H1 (cell line): Measurements from ENCODE around the gene RIPOR3. TPM values are rescaled to one million over a fixed set of nuclear protein-coding genes. Genes with fewer than 3 reads are reported as not detected.

Experiments
- CTCF ChIA-PET: fragments of 300-600 bp; sonication (Branson Sonifier 250); formaldehyde crosslinking; loops from one replicate; lab custom pipeline; 2021; ENCODE audit not compliant: partially characterized antibody; lab: Charles Lee
- POLR2A ChIA-PET: fragments of 300-600 bp; sonication (Branson Sonifier 250); formaldehyde crosslinking; loops from one replicate; lab custom pipeline; 2021; ENCODE audit warnings: inconsistent platforms; ENCODE audit not compliant: partially characterized antibody; lab: Charles Lee
- DNase-seq, 2 experiments: peaks; one replicate each; pipeline versions ENCODE4 v3.0.0 to v3.0.0-alpha.2; 2010 to 2022; ENCODE audit warnings: low spot score in 2 of 2, low read depth in 1 of 2, mixed read lengths in 1 of 2
- FAIRE-seq: peaks from 2 replicates; lab custom pipeline; 2011; peaks lifted over from hg19 to GRCh38; lab: Jason Lieb, UNC
- H2AFZ ChIP-seq: 2 replicates; pipeline ENCODE4 v1.8.1; 2012; ENCODE audit warnings: low read length, inconsistent platforms
- H2AK5ac ChIP-seq: 2 replicates; pipeline ENCODE4 v1.6.1; 2013; ENCODE audit warnings: low read depth, low read length
- H2BK120ac ChIP-seq: replicated peaks from 2 replicates; pipeline ENCODE3; 2013; ENCODE audit warnings: low read depth, low read length, inconsistent platforms
- H2BK12ac ChIP-seq: 2 replicates; pipeline ENCODE4 v1.6.1; 2013; ENCODE audit warnings: low read depth, low read length
- H2BK15ac ChIP-seq: 2 replicates; pipeline ENCODE4 v1.6.1; 2013; ENCODE audit warnings: low read length
- H2BK20ac ChIP-seq: 2 replicates; pipeline ENCODE4 v1.6.1; 2013; ENCODE audit warnings: low read length
- H2BK5ac ChIP-seq: 2 replicates; pipeline ENCODE4 v1.6.1; 2013; ENCODE audit warnings: low read depth, low read length
- H3K14ac ChIP-seq: 2 replicates; pipeline ENCODE4 v1.6.1; 2013; ENCODE audit warnings: inconsistent platforms; ENCODE audit not compliant: insufficient read length
- H3K18ac ChIP-seq: 2 replicates; pipeline ENCODE4 v1.6.1; 2013; ENCODE audit warnings: low read length; ENCODE audit errors: extremely low read depth
- H3K23ac ChIP-seq: 2 replicates; pipeline ENCODE4 v1.6.1; 2013; ENCODE audit warnings: inconsistent platforms; ENCODE audit not compliant: insufficient read length
- H3K23me2 ChIP-seq: 2 replicates; pipeline ENCODE4 v1.6.1; 2013; ENCODE audit warnings: low read depth, low read length
- H3K27ac ChIP-seq: 2 replicates; pipeline ENCODE4 v1.6.1; 2011; ENCODE audit warnings: low read depth, low read length, inconsistent platforms
- H3K27me3 ChIP-seq, 4 experiments: replicated peaks in 1 of 4; 1 replicate in 1 of 4; 2 replicates in 3 of 4; pipeline versions ENCODE4 v1.6.1 to v1.8.1; 2011 to 2013; ENCODE audit warnings: low read length in 3 of 4, mild to moderate bottlenecking in 3 of 4, inconsistent platforms in 2 of 4, mixed read lengths in 2 of 4, moderate library complexity in 1 of 4; ENCODE audit not compliant: control insufficient read depth in 3 of 4, insufficient read depth in 3 of 4; ENCODE audit errors: extremely low read depth in 1 of 4
- H3K36me3 ChIP-seq, 4 experiments: 2 replicates each; pipeline versions ENCODE4 v1.6.1 to v1.8.1; 2011 to 2013; ENCODE audit warnings: mild to moderate bottlenecking in 4 of 4, low read length in 3 of 4, moderate library complexity in 2 of 4, control low read depth in 1 of 4, inconsistent platforms in 1 of 4; ENCODE audit not compliant: insufficient read depth in 4 of 4, control insufficient read depth in 2 of 4
- H3K4ac ChIP-seq: replicated peaks from 2 replicates; pipeline ENCODE3; 2013; ENCODE audit warnings: low read length, low read depth, mixed read lengths, inconsistent platforms; ENCODE audit not compliant: insufficient read length
- H3K4me1 ChIP-seq, 4 experiments: replicated peaks in 1 of 4; 1 replicate in 1 of 4; 2 replicates in 3 of 4; pipeline versions ENCODE4 v1.6.1 to v1.8.1; 2011 to 2013; ENCODE audit warnings: low read length in 3 of 4, inconsistent platforms in 2 of 4, mixed read lengths in 1 of 4; ENCODE audit not compliant: insufficient read depth in 4 of 4, control insufficient read depth in 3 of 4
- H3K4me2 ChIP-seq, 2 experiments: 2 replicates each; pipeline versions ENCODE4 v1.6.1 to v1.8.1; 2011 to 2013; ENCODE audit warnings: low read depth in 2 of 2, low read length in 2 of 2, control low read depth in 1 of 2, inconsistent platforms in 1 of 2, mild to moderate bottlenecking in 1 of 2; ENCODE audit not compliant: insufficient read depth in 1 of 2
- H3K4me3 ChIP-seq, 4 experiments: fragments of 200-600, 300-600 bp in 1 of 4; sonication (generic), shearing (Covaris generic), sonication (Bioruptor Twin) in 1 of 4; 2 replicates each; pipeline versions ENCODE4 v1.5.1 to v1.8.1; 2011 to 2016; ENCODE audit warnings: low read length in 4 of 4, low read depth in 3 of 4, control low read depth in 2 of 4, inconsistent platforms in 2 of 4, mild to moderate bottlenecking in 2 of 4, mixed read lengths in 1 of 4, moderate library complexity in 1 of 4; ENCODE audit not compliant: insufficient read depth in 2 of 4; ENCODE audit errors: extremely low read depth in 1 of 4
- H3K56ac ChIP-seq: replicated peaks from 2 replicates; pipeline ENCODE3; 2013; ENCODE audit warnings: low read depth, mild to moderate bottlenecking, mixed read lengths, low read length, inconsistent platforms; ENCODE audit not compliant: insufficient read length
- H3K79me1 ChIP-seq: 2 replicates; pipeline ENCODE4 v1.6.1; 2013; ENCODE audit warnings: low read depth, low read length, control low read depth
- H3K79me2 ChIP-seq, 2 experiments: 2 replicates each; pipeline versions ENCODE4 v1.6.1 to v1.8.1; 2012 to 2013; ENCODE audit warnings: low read length in 2 of 2, mild to moderate bottlenecking in 2 of 2, inconsistent platforms in 1 of 2; ENCODE audit not compliant: insufficient read depth in 2 of 2, control insufficient read depth in 1 of 2
- H3K9ac ChIP-seq, 4 experiments: replicated peaks in 1 of 4; 1 replicate in 1 of 4; 2 replicates in 3 of 4; pipeline versions ENCODE4 v1.6.1 to v1.8.1; 2011 to 2013; ENCODE audit warnings: low read depth in 3 of 4, low read length in 3 of 4, control low read depth in 2 of 4, mild to moderate bottlenecking in 2 of 4, moderate library complexity in 2 of 4, inconsistent platforms in 1 of 4; ENCODE audit errors: extremely low read depth in 1 of 4
- H3K9me3 ChIP-seq, 2 experiments: 2 replicates each; pipeline versions ENCODE4 v1.6.1 to v1.8.1; 2012 to 2013; ENCODE audit warnings: mild to moderate bottlenecking in 2 of 2, moderate library complexity in 2 of 2, control low read depth in 1 of 2, inconsistent platforms in 1 of 2, low read depth in 1 of 2, low read length in 1 of 2, mixed read lengths in 1 of 2; ENCODE audit not compliant: insufficient read depth in 2 of 2
- H4K20me1 ChIP-seq, 2 experiments: replicated peaks in 1 of 2; 2 replicates each; pipeline versions ENCODE3 to v1.8.1; 2011 to 2013; ENCODE audit warnings: inconsistent platforms in 2 of 2, low read length in 2 of 2, mild to moderate bottlenecking in 1 of 2; ENCODE audit not compliant: insufficient read depth in 2 of 2, control insufficient read depth in 1 of 2
- H4K5ac ChIP-seq: 2 replicates; pipeline ENCODE4 v1.6.1; 2013; ENCODE audit warnings: low read length, low read depth, mixed read lengths, inconsistent platforms; ENCODE audit not compliant: insufficient read length
- H4K8ac ChIP-seq: 2 replicates; pipeline ENCODE4 v1.8.0; 2013; ENCODE audit warnings: mild to moderate bottlenecking, moderate library complexity, low read length, inconsistent platforms; ENCODE audit not compliant: insufficient read depth; ENCODE audit errors: extremely low read depth
- H4K91ac ChIP-seq: replicated peaks from 2 replicates; pipeline ENCODE3; 2013; ENCODE audit warnings: low read length, mixed read lengths, inconsistent platforms; ENCODE audit not compliant: insufficient read length
- CHD1 ChIP-seq: IDR thresholded peaks from 2 replicates; pipeline ENCODE4 v1.6.1; 2012; ENCODE audit warnings: low read depth, low read length, improper control_type of control experiment
- CTCF ChIP-seq, 3 experiments: IDR thresholded peaks; 1 replicate in 2 of 3; 2 replicates in 1 of 3; pipeline versions ENCODE4 v1.5.1 to v1.6.1; 2011; ENCODE audit warnings: low read length in 3 of 3, mild to moderate bottlenecking in 3 of 3, inconsistent platforms in 2 of 3, low read depth in 1 of 3, moderate library complexity in 1 of 3; ENCODE audit not compliant: insufficient read depth in 1 of 3; ENCODE audit errors: control extremely low read depth in 1 of 3
- E2F6 ChIP-seq: IDR thresholded peaks from 2 replicates; pipeline ENCODE4 v1.6.1; 2012; ENCODE audit warnings: inconsistent platforms
- JUN ChIP-seq: IDR thresholded peaks from 2 replicates; pipeline ENCODE4 v1.6.1; 2011; ENCODE audit warnings: low read depth, mild to moderate bottlenecking, improper control_type of control experiment, low read length
- JUND ChIP-seq: IDR thresholded peaks from 2 replicates; pipeline ENCODE4 v1.6.1; 2011; ENCODE audit warnings: mild to moderate bottlenecking, improper control_type of control experiment, low read length
- KDM1A ChIP-seq: fragments of 200-600, 300-600 bp; sonication (generic); IDR thresholded peaks from 2 replicates; pipeline ENCODE4 v1.7.1; 2016; ENCODE audit warnings: mild to moderate bottlenecking, low read length, borderline replicate concordance
- POLR2A ChIP-seq, 2 experiments: IDR thresholded peaks; 1 replicate in 1 of 2; 2 replicates in 1 of 2; pipeline ENCODE4 v1.6.1; 2011; ENCODE audit warnings: low read depth in 2 of 2, low read length in 2 of 2, mild to moderate bottlenecking in 2 of 2; ENCODE audit errors: control extremely low read depth in 1 of 2
- RBBP5 ChIP-seq: IDR thresholded peaks from 2 replicates; pipeline ENCODE4 v1.7.1; 2012; ENCODE audit warnings: low read depth, mild to moderate bottlenecking, inconsistent platforms, low read length, moderate library complexity, borderline replicate concordance
- TBP ChIP-seq: IDR thresholded peaks from 2 replicates; pipeline ENCODE4 v1.6.1; 2011; ENCODE audit warnings: low read depth, low read length, improper control_type of control experiment
- TCF12 ChIP-seq: IDR thresholded peaks from 2 replicates; pipeline ENCODE4 v1.6.1; 2011; ENCODE audit warnings: low read depth, mild to moderate bottlenecking, low read length
- WGBS, 2 experiments: shearing (Covaris generic) in 1 of 2; methylation state at CpG; one replicate each; pipeline versions ENCODE4 v1.1.6 to v1.1.7; 2013 to 2015; ENCODE audit warnings: low lambda C conversion rate in 2 of 2, mixed read lengths in 2 of 2, inconsistent platforms in 1 of 2, low coverage in 1 of 2, missing lambda C conversion rate in 1 of 2; ENCODE audit not compliant: insufficient replicate concordance in 2 of 2, insufficient coverage in 1 of 2, insufficient read length in 1 of 2; ENCODE audit errors: extremely low coverage in 1 of 2, missing lambda C conversion rate in 1 of 2; 5-methylcytosine and 5-hydroxymethylcytosine counted together
- polyA plus RNA-seq, 7 experiments: library from polyadenylated mRNA; depleted of rRNA in 3 of 7; stranded (reverse) in 5 of 7; unstranded in 2 of 7; fragments of >200 nt in 5 of 7; fragments of 200-250 nt in 2 of 7; gene quantifications; 1 replicate in 5 of 7; 2 replicates in 1 of 7; 4 replicates in 1 of 7; pipeline versions ENCODE4 v1.2.1 to v1.2.3, GENCODE V29; 2011 to 2013; ENCODE audit warnings: missing spikeins in 2 of 7, mixed read lengths in 2 of 7
- total RNA-seq: library from RNA; stranded (reverse); fragmentation: NEBNext Ultra II Directional; extraction: Animal tissue kit (Norgen Biotek cat#: 25700); gene quantifications from 2 replicates; pipeline ENCODE4 v1.2.1, GENCODE V29; 2021

The RIPOR3 gene
- total and polyA plus RNA-seq, 2 of the 8 experiments (the other 6 are each of a cell fraction or from before 2014, with no cell fraction given), result 3.6 to 4.5 TPM

- 89% methylated on average over 9 of the region's 9 CpGs; no CpG with 5 or more reads in 1 of the 2 experiments for WGBS, 2 experiments
- POLR2A ChIA-PET, result interaction anchor here (0.8 to 1.0 kb wide), 2 partner anchors 14 to 42 kb away, joined by 3 to 6 read pairs; no protein-coding TSS in a partner anchor
- H3K9ac ChIP-seq, result no peak overlapping the region
- no peaks in the 10 kb centered on the region for H3K36me3 ChIP-seq
- FAIRE-seq (no peak), DNase-seq (no peak)
- H3K79me1 ChIP-seq, result 0 out of 2 replicates have a peak, but pooled peaks cover 3% of the 10 kb centered on the region
- H3K23me2 ChIP-seq, result peaks cover 4% of the 10 kb centered on the region; the same call in 1 of the 2 replicates
- no peak overlapping the region for H2BK15ac ChIP-seq
- no peaks in the 10 kb centered on the region for H3K9me3 ChIP-seq
- H2BK12ac ChIP-seq, result no peak overlapping the region
- no peak overlapping the region for H2AK5ac ChIP-seq
- no peak overlapping the region for H4K5ac ChIP-seq
- CTCF ChIA-PET, result interaction anchor here (0.6 to 12.4 kb wide), 12 partner anchors 14 to 154 kb away, joined by 3 to 92 read pairs (median 4); no protein-coding TSS in a partner anchor
- H2BK120ac ChIP-seq, result no peak overlapping the region
- no peaks in the 10 kb centered on the region for H3K27me3 ChIP-seq
- H3K14ac ChIP-seq, result no peak overlapping the region
- H3K23ac ChIP-seq, result no peak overlapping the region
- H2BK5ac ChIP-seq, result no peak overlapping the region
- H3K18ac ChIP-seq, result no peak overlapping the region; the same call in 1 of the 2 replicates
- peaks cover 0 to 6% of the 10 kb centered on the region in 2 experiments for H4K20me1 ChIP-seq
- no peak overlapping the region for H3K27ac ChIP-seq
- no peak overlapping the region for H3K4ac ChIP-seq
- H3K4me2 ChIP-seq, result no peak overlapping the region
- H4K91ac ChIP-seq, result no peak overlapping the region
- H2BK20ac ChIP-seq, result no peak overlapping the region
- H4K8ac ChIP-seq, result no peak overlapping the region
- no peak overlapping the region for H3K4me3 ChIP-seq
- H2AFZ ChIP-seq, result no peak overlapping the region
- H3K79me2 ChIP-seq, result no peaks in the 10 kb centered on the region
- no peak overlapping the region for H3K56ac ChIP-seq
- H3K4me1 ChIP-seq, result peaks cover 0 to 3% (median 0%) of the 10 kb centered on the region in 4 experiments; a peak in 2 of 7 replicates
- TF ChIP-seq JUN, result no peak
- TF ChIP-seq TCF12, result no peak
- TF ChIP-seq E2F6, result no peak
- TF ChIP-seq CTCF (IDR thresholded peaks at IDR 0.05; ENCODE audit: control extremely low read depth in 1 of 3, insufficient read depth in 1 of 3, low read depth in 1 of 3, low read length in 3 of 3), result no peak
- no peak for TF ChIP-seq JUND
- TF ChIP-seq CHD1, result no peak
- no peak for TF ChIP-seq RBBP5
- TF ChIP-seq POLR2A (IDR thresholded peaks at IDR 0.05; ENCODE audit: control extremely low read depth in 1 of 2, low read depth in 2 of 2, low read length in 2 of 2), result no peak
- TF ChIP-seq KDM1A, result no peak
- no peak for TF ChIP-seq TBP
Observed at GRCh38 chr20:50666709-50667298, 24.5 kb downstream of the RIPOR3 start.
